Gastrocnemius medialis (tissue), 4 donors: ENCODE data around the gene TLE1.

Experiments
- CTCF ChIP-seq, 5 experiments: fragments of 450-650 bp in 3 of 5; fragments of 200-600 bp in 2 of 5; sonication (generic) in 2 of 5; IDR thresholded peaks in 4 of 5; conservative IDR thresholded peaks in 1 of 5; 1 replicate in 4 of 5; 2 replicates in 1 of 5; pipeline ENCODE4 v1.5.1; 2016 to 2019; ENCODE audit warnings: antibody characterized with exemption in 5 of 5, mild to moderate bottlenecking in 3 of 5, moderate library complexity in 3 of 5
- POLR2A ChIP-seq, 2 donors: fragments of 450-650 bp; IDR thresholded peaks; one replicate each; pipeline ENCODE4 v1.6.1; 2017; ENCODE audit warnings: antibody characterized with exemption in 2 of 2, mild to moderate bottlenecking in 2 of 2, moderate library complexity in 2 of 2

- no peak for TF ChIP-seq CTCF (IDR thresholded peaks at IDR 0.05 in 4 of 5, conservative IDR thresholded peaks at IDR 0.05 in 1 of 5)
- no peak for TF ChIP-seq POLR2A (IDR thresholded peaks at IDR 0.05)
Observed at GRCh38 chr9:81537964-81538363, 151.4 kb downstream of the TLE1 start.
